ENCODE data around the gene CFAP61.
"Not testable (repeated sequence)": the region's sequence is repeated elsewhere in the genome, so short reads cannot be mapped to it uniquely, and the experiment has no call there.

The CFAP61 gene

DNA sequence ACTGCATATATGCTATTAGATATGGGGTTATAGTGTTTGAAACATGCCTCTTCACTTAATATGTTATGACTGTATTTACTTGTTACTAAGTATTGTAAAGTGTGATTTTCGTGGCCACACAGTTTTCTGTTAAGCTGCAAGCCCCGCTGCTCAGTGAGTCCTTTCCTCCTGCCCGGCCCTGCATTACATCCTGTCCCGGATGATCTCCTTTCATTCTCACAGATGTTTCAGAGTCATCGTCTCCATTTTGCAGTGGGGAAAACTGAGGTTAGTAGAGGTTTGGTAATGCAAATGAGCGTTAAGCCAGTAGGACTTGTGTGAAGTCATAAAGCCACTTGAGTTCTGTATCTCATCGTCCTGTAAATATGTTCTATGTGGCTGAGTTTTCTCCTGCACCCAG lies 155.5 kb downstream of the CFAP61 start:
- H3K4me3 ChIP-seq (ENCODE audit: low read depth, low read length): no peak overlapping the region

- no peak overlapping the region for H3K4me3 ChIP-seq (ENCODE audit: low read depth, low read length)
Observed at GRCh38 chr20:20209684-20210083, 157.4 kb downstream of the CFAP61 start.

DNA sequence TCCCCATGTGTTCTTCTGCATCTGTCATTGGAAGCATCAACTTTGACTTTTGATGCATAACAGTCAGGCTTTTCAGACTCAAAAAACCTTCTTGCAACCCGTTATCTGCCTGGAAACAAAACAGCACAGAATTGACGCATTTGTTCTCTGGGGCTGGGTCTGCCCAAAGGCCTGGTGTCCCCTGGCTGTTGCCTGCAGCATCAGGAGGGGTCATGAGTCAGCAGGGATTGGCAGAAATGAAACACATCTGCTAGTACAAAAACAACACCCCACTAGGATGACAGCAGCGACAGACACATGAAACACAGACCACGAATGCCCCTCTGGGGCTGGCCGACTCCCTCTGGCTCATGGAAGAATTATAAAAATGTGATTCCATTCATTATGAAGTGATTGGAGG lies 158.0 kb downstream of the CFAP61 start:
- H3K4me3 ChIP-seq (ENCODE audit: low read depth, low read length): no peak overlapping the region

GRCh38 chr20:20210943-20211273 lies 158.6 kb downstream of the CFAP61 start:
- H3K4me3 ChIP-seq (ENCODE audit: low read depth, low read length): no peak overlapping the region

- no peak overlapping the region for H3K4me3 ChIP-seq (ENCODE audit: low read depth, low read length)
Observed at GRCh38 chr20:20211274-20211987, 159.1 kb downstream of the CFAP61 start.

DNA sequence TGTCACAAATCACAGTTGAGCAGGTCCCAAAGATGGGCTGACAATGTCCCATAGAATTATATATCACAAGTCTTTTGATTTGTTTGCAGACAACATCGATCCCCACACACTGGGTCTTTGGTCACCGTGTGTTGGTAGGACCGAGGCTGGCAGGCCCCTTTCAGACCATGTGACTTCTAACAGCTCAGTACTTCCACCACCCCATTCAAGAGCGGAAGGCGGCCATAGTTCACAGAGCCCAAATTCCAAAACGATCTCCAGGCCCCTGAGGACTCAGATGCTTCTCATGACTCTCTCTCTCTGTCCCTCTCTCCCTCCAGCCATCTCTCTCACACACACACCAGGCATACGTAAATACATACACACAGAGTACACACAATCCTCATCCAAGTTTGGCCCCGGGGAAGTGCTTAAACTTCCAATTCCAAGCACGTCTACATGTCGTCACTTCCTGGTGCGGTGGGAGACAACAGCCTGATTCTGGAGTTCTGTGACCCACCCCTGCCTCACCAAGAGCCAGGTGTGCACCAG lies 159.7 kb downstream of the CFAP61 start:
- no peak overlapping the region for H3K4me3 ChIP-seq (ENCODE audit: low read depth, low read length)

DNA sequence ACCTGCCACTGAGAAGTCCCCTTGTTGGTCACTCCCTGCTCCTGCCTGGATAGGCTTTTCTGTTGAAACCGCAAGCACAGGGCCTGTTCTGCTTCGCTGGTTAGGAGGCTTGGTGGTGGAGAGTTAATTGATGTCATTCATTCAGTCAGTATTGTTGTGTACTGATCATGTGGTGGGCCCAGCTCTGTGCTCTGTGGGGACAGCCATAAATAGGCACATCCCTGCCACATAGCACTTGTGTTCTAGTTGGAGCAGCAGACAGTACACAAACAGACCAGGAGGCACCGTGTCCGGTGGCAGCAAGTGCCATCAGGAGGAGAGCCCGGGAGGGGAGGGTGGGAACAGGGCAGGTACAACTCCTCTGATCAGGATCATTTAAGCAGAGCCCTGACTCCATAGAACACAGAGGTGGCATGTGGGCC lies 160.4 kb downstream of the CFAP61 start:
- H3K4me3 ChIP-seq (ENCODE audit: low read depth, low read length): no peak overlapping the region

DNA sequence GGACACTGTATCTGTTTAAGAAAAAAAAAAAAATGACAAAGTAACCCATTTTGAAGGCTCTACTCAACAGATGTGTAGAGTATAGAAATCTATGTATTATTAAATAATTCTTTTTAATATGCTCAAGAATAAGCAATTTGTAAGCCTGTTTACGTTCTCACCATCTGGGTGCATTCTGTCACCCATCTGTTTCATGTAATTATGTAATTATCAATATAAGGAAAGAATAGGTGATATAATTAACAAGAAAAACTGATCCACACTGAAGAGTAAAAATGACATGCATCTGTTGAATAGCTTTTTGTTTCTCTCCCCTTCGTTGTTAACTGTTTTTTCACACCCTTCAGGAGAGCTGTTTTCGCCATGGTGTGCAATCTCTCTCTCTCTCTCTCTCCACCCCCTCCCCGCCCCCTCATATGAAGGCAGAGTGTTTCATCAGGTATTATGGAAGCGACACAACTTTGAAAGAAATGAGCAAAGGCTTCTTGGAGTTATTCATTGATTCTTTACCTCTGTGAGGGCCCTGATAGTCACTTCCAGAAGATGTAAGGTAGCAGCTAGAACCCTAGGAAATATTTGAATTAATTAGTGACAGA lies 161.3 kb downstream of the CFAP61 start:
- no peak overlapping the region for H3K4me3 ChIP-seq (ENCODE audit: low read depth, low read length)

DNA sequence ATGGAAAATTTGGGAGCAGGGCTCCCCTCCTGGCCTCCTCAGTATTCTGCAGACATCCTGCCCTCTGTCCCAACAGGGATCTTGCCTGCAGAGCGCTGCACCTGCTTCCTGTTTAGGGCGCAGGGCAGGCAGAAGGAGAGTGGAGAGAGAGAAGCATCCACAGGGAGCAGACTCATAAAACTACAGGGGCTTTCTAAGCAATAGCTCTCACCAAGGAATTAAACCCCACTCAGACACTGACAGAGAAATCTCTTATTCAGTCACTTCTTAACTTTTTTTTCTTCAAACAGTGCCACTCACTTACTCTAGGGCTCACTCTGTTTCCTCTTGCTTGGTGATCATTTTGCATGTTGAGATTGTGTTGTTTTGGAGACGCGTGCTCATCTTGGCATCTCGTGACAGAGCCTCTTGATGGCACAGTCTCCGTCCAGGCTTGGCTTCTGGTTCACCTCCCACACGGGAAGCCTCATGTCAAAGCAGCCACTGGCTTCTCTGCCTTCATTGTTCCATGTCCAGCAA lies 162.5 kb downstream of the CFAP61 start:
- H3K4me3 ChIP-seq (ENCODE audit: low read depth, low read length): no peak overlapping the region

DNA sequence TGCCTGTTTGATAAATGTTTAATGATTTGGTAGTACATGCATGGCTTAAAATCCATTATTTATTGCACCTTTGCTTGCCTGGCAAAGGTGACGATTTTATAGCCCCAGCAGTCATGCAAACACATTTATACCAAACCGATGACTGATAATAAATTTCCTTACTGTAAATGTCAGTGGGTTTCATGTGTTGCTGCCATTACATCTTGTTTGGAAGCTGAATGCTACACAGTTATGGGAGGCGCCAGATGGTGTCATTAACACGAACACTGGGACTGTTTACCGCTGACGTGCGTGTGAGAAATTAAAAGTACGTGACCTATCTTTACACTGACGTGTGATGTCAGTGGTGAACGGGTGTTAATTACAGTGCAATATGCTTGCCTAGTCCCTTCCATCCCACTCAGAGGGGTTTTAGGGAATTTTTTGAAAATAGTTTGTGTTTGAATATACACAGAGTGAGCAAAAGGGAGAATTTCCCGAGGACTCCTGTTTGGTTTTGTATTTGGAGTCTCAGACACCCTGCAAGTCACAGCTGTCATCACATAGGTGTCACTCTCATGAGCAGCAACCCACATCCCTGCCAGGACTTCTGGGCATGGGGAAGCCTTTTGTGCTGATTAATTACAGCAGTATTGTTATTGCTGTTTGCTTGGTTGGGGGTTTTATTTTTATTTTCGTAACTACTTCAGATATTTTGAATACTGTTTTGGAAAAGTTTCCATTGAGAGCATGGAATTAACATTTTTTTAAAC lies 163.8 kb downstream of the CFAP61 start:
- no peak overlapping the region for H3K4me3 ChIP-seq (ENCODE audit: low read depth, low read length)

DNA sequence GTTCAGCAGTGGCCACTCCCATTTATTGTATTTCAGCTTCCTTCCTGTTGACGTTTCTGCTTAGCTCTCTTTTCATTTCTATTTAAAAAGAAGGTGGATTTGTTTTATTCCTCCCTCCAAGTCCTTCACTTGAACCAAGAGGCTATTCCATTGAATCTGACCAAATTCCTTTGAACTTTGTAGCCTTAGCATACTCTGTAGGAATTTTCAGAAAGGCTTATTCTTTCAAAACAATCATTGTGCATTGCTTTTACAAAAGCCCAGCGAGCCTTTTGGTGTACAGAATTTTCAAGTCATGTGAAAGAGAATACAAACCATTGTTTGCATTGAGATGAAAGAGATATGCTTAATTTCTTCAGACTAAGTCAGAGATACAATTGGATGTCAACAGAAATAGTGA lies 164.6 kb downstream of the CFAP61 start:
- H3K4me3 ChIP-seq (ENCODE audit: low read depth, low read length): no peak overlapping the region

DNA sequence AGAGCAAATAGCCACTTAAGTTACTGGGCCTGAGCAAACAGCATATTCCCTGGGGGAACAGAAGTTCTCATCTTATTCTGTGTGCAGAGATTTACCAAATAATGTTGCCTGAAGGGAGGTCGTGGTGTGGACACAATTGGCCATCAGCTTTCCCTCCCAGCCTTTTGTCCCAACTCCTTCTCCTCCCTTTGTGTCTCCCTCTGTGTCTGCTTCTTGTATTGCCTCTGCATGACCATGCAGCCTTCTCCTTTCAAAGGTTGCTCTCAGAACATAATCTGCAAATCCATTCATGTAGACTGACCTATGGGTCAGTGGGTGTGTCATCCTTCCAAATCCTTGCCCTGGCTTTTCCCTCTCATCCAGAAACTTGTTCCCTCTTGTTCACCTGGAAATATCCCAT lies 165.3 kb downstream of the CFAP61 start:
- no peak overlapping the region for H3K4me3 ChIP-seq (ENCODE audit: low read depth, low read length)

DNA sequence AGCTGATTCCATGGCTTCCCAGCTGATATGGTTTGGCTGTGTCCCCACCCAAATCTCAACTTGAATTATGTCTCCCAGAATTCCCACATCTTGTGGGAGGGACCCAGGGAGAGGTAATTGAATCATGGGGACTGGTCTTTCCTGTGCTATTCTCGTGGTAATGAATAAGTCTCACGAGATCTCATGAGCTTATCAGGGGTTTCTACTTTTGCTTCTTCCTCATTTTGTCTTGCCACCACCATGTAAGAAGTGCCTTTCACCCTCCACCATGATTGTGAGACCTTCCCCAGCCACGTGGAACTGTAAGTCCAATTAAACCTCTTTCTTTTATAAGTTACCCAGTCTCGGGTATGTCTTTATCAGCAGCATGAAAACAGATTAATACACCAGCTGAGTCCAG lies 165.8 kb downstream of the CFAP61 start:
- H3K4me3 ChIP-seq (ENCODE audit: low read depth, low read length): not testable (repeated sequence)

DNA sequence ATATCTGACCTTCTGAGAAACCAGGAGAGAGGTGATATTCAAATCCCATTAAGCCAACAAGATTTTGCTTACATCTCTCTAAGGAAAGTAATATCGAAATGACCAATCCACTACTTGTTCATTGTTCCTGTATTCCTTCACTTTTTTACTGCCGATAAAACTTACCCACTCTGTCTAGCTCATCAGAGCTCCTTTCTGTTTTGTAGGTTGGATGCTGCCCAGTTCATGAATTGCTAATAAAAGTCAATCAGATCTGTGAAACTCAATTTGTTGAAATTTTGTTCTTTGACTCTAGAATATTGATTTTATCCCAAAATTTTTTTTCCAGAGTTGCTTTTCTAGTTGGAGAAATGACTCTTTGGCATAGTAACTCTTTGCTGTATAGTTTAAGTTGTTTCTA lies 166.7 kb downstream of the CFAP61 start:
- H3K4me3 ChIP-seq (ENCODE audit: low read depth, low read length): no peak overlapping the region

GRCh38 chr20:20220134-20220533 lies 167.8 kb downstream of the CFAP61 start:
- H3K4me3 ChIP-seq (ENCODE audit: low read depth, low read length): no peak overlapping the region

GRCh38 chr20:20223981-20224380 lies 171.6 kb downstream of the CFAP61 start:
- H3K4me3 ChIP-seq (ENCODE audit: low read depth, low read length): no peak overlapping the region

DNA sequence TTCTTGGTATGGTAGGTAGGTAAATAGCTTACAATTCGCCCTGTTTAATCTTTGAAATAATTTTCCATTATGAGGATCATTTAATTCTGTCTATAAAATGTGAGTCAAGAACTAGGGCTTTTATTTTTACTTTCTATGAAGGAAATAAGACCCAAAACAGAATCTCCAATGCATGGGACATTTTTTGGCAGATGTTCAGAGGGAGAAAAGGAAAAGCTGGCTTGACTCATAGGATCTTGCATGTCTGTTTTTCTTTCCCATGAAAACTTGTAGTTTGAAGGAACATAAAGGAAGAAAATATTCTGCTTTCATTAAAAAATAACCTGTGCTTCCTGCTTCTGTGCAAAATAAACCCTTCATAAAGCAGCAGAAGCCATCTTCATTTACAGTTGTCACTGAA lies 172.5 kb downstream of the CFAP61 start:
- no peak overlapping the region for H3K4me3 ChIP-seq (ENCODE audit: low read depth, low read length)

- H3K4me3 ChIP-seq (ENCODE audit: low read depth, low read length): no peak overlapping the region
Observed at GRCh38 chr20:20225325-20226043, 173.2 kb downstream of the CFAP61 start.

DNA sequence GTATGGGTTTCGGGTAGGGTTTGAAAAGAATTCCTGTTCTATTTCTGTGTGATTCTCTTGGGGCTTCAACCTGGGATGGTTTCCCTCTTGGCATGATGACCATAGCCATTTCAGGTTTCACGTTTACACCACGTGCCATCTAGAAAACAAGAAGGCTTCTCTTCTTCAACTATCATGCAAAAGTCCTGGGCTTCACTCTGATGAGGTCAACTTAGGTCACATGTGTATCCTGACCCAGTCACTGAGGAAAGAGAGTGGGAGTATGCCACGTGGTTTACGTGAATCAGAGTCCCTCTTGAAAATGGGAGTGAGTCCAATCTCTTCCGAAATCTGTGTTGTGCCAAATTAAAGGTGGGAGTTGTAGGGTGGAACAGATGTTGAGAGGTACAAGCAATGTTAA lies 174.2 kb downstream of the CFAP61 start:
- H3K4me3 ChIP-seq (ENCODE audit: low read depth, low read length): no peak overlapping the region

- no peak overlapping the region for H3K4me3 ChIP-seq (ENCODE audit: low read depth, low read length)
Observed at GRCh38 chr20:20227013-20227571, 174.8 kb downstream of the CFAP61 start.

DNA sequence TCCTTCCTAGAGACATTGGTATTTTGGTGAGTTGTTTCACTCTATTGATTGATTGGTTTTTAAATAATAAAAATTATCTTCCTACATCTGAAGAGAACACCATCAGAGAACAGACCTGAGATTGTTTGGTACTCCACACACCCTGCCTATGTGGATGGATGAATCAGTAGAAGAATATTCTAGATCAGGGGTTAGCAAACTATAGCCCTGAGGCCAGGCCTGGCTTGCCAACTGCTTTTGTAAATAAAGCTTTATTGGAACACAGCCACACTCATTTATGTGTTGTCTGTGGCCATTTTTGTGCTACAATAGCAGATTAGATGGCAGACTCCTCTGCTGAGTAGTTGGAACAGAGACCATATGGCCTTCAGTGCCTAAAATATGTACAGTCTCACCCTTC lies 176.0 kb downstream of the CFAP61 start:
- H3K4me3 ChIP-seq (ENCODE audit: low read depth, low read length): no peak overlapping the region
